GM20000 (cell line): ENCODE data around the gene C2orf49.

Experiments used
- DNase-seq: peaks from one replicate; pipeline ENCODE4 v3.0.0; 2012; ENCODE audit warnings: low spot score
- TF ChIP-seq, protein P1 (sequence below): IDR thresholded peaks from 2 replicates; pipeline ENCODE4 v1.5.1; 2012; ENCODE audit warnings: mild to moderate bottlenecking, control low read depth; ENCODE audit errors: extremely low read depth, missing control alignments

The C2orf49 gene

DNA sequence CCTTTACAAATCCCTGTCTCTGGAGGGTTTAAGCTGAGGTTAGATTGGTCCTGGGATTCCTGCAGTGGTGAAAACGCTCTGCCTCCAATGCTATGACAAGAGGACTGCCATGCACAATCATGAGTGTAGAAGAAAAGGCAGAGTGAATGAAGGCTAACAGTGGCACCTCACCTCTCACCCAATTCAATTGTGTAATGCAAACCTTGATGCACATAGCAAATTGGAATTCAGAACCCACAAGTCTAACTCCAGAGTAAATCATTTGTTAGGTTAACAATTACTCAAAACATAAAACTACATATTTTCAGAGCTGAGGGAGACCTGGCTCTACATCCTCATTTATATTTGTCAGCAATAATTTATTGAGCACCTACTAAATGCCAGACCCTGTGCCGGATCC lies 9.7 kb upstream of the C2orf49 start:
- no peak for DNase-seq

DNA sequence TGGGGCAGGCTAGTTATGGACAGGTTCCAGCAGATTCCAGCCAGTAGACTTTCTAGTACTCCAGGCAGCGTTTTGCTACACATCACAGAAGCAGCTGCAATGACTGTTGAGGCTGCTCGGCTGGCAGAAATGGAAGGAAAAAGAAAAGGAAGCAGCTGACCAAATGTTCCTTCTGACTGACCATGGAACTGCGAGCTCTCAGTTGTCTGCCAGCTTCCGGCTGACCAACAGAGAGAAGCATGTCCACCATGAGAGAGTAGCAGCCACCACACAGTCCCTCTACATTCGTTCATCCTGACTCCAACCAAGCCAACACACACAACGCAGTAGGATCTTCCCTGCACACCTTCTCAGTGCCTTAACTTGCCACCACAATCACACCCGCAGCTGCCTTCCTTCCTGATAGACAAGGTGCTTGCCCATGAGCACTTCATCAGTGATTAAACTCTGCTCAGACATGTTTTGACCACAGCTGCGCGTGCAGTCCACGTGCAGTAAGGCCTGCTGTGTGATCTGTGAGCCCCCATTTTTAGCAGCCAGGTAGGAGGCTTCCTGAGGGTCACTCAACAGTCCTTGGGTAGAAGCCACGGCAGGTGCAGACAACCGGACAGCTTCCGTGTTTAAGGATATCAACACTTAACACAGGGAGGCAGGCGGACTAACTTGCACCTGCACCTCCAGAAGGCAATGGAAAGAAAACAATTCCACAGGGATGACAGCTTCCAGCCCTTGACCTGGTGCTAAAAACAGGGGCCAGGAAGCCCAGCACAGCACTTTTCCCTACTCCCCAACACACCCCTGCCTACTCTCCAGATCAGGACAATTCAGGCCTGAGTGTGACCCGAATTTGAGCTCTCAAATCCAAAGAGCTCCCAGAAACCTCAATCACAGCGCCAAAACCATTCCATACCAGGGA lies 8.8 kb upstream of the C2orf49 start:
- TF ChIP-seq, protein P1, sequence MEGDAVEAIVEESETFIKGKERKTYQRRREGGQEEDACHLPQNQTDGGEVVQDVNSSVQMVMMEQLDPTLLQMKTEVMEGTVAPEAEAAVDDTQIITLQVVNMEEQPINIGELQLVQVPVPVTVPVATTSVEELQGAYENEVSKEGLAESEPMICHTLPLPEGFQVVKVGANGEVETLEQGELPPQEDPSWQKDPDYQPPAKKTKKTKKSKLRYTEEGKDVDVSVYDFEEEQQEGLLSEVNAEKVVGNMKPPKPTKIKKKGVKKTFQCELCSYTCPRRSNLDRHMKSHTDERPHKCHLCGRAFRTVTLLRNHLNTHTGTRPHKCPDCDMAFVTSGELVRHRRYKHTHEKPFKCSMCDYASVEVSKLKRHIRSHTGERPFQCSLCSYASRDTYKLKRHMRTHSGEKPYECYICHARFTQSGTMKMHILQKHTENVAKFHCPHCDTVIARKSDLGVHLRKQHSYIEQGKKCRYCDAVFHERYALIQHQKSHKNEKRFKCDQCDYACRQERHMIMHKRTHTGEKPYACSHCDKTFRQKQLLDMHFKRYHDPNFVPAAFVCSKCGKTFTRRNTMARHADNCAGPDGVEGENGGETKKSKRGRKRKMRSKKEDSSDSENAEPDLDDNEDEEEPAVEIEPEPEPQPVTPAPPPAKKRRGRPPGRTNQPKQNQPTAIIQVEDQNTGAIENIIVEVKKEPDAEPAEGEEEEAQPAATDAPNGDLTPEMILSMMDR, result no peak
- DNase-seq, result peak; percentile 46

More for the DNA sequence above, 9.7 kb upstream of the C2orf49 start:
- TF ChIP-seq, protein P1, result no peak

DNA sequence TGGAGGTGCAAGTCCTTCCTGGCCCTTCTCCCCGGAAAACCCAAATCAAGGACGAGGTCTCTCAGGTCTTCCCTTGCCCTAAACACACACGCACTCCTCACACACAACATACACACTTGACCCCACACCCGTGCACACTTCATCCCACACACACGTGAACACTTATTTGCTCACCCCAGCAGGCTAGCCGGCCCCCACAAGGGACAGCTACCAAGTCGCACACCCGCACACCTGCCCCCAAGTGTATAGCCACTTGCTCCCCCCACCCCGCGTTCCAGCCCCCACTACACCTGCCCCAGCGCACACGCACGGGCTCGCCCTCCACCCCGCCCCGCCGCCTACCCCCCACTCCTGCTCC lies 8.2 kb upstream of the C2orf49 start:
- peak; percentile 36 for DNase-seq
- TF ChIP-seq, protein P1, result no peak

DNA sequence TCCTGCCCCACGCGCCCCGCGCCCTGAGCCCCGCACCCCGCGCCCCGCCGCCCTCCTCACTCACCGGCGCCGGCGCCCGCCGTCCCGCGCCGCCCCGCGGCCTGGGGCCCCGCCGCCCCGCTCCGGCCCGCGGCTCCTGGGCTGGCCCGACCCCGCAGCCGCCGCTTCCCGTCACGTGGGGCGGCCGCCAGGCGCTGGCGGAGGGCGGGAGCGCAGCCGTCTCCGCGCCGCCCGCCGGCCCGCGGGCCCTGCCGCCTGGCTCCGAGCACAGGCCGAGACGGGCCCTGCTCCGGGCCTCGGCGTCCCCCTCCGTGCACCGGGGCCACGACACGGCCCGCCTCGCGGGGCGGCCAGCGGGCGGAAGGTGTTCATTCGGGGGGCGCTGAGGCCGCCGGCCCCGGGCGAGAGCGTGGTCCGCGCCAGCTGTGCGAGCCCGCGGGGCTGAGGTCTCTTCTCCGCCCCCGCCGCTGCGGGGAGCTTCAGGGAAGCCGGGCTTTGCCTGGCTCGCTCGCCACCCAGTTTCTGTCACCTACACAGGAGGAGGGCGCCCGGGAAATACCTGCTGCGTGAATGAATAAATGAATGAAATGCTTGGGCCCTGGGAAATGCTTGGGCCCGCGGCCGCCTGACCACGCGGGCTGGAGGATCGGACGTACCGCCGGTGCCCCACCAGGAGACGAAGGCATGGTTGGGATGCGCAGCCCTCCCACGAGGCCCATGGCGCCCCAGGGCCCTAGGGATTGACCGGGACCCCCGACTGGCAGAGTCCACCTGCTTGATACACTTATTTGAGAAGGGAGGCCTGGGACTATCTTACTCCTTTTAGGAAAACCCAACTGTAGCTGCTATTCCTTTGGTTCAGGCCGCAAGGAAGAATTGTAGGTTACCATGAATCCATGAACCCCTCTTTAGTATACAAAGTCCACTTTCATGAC lies 7.5 kb upstream of the C2orf49 start, which contains the start of gene TGFBRAP1:
TGFBRAP1 (minus strand) TSS at position 175 of the 935 bp plus-strand sequence. CDS start 21,434 bp downstream, outside the sequence.
- TF ChIP-seq, protein P1, result no peak
- peak; percentile 90 for DNase-seq

DNA sequence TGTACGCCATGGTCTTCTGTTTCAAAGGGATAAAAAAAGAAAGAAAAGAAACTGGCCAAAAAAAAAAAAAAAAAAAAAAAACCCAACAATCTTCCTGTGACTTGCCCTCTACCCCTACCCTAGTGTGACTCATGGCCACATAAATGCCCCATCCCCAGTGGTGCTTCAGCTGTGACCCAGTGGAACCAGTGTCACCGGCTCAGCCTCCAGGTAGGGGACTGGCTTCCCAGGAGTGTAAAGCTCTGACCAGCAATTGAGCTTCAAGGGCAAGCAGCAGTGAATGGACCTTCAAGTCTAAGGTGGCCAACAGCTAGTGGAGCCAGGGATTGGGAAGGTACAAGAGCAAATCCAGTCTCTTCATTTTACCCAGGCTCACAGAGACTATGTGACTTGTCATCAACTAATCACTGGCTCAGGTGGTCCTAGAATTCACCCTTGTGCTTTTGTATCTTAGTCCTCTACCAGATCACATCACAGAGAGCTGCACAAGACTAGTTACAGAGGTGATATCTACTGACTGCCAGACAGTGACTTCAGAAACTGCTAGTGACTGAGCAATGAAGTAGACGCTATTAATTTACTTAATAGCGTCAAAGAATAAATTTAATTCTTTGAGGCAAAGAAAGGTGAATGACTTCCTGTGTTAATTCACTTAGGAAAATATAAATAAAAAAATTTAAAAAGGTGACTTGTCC lies 6.5 kb upstream of the C2orf49 start:
- no peak for DNase-seq

DNA sequence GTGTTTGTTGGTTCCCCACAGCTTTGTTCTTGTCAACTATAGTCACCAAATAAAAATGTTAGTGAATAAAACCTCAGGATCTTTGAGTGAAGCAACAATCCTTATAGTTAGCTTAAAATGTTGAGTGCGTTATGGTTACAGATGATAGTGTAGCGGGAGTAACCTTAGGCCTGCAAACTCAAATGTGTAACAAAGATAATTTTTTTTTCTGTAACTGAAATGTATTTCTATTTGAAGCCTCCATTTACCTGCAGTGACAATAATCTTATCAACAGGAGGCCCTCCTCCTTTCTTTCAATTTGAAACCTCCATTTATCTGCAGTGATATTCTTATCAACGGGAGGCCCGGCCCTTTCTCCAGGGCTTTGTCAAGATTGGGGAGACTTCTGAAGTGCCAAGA lies 3.1 kb upstream of the C2orf49 start:
- TF ChIP-seq, protein P1, result no peak
- DNase-seq, result no peak

More for the DNA sequence above, 6.5 kb upstream of the C2orf49 start:
- TF ChIP-seq, protein P1, result no peak
